HG02678 (cell line): ENCODE measurements around the gene GALK1.
"Not testable (repeated sequence)": the region's sequence is repeated elsewhere in the genome, so short reads cannot be mapped to it uniquely, and the experiment has no call there.

Experiments
- ATAC-seq: cut with Tn5 transposase; IDR thresholded peaks from one replicate; pipeline ENCODE4 v1.9.1; 2021; ENCODE audit warnings: mild to moderate bottlenecking, moderate library complexity; ENCODE audit not compliant: unreplicated experiment

GALK1 gene

DNA sequence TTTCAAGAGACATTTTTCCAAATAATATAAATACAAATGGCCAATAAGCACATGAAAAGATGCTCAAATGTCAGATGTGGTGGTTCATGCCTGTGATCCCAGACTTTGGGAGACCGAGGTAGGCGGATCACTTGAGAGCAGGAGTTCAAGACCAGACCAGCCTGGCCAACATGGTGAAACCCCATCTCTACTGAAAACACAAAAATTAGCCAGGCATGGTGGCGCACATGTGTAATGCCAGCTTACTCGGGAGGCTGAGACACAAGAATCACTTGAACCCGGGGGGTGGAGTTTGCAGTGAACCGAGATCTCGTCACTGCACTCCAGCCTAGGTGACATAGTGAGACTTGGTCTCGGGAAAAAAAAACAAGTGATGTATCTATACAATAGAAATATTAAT, 2.9 kb upstream of the GALK1 start:
- no peak for ATAC-seq

DNA sequence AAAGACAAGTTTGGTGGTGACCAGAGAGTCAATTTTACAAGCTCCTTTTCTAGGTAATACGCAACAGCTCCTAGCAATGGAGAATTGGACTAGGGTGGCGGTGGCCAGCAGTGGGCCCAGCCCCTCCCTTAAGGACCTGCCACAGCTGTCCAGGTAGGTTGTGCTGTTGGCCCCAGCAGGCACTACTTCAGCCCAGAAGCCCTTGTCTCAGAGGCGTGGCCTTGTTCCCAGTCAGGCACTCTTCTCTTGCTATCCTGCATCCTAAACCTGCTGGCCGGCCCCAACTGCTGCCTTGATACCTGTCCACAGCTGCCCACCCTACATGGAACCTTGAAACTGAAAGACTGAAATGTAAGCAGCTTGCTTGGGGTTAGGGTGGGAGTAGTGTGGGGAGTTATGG, 989 bp upstream of the GALK1 start:
- ATAC-seq, result no peak

- no peak for ATAC-seq
These were observed 628 bp downstream of the GALK1 start for GRCh38 chr17:75764417-75764710.

DNA sequence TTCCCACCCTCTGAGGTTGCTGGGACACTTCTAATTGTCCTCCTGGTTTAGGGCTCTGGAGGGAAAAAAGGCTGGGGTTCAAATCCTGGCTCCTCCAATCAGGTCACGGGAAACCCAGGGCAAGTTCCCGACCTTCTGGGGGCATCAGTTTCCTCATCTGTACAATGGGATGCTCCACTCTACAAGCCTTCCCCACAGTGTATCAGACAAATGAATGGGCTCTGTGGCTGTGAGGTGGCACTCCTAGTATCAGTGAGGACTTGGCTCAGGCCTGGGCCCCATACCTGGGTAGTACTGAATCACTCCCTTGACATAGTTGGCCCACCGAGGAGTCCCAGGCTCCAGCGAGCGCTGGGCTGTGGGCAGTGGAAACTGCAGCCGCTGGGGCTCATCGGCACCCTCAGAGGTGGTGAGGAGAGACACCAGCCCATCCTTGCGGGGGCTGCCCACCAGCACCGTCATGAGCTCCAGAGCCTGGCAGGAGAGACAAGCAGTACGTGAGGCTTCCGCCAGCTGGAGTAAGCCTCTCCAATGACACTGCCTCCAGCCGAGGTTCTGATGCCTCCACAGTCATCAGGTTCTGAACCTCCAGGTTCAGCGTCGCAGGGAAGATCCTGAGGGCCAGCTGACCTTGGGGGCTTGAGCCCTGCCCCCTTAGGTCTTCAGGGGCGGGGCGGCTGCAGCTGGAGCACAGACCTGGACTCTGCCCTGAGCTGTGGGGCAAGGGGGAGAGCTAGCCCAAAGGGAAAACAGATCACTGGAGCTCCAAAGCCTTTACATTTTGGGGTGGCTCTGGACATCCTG, 1.2 kb downstream of the GALK1 start:
- no peak for ATAC-seq

DNA sequence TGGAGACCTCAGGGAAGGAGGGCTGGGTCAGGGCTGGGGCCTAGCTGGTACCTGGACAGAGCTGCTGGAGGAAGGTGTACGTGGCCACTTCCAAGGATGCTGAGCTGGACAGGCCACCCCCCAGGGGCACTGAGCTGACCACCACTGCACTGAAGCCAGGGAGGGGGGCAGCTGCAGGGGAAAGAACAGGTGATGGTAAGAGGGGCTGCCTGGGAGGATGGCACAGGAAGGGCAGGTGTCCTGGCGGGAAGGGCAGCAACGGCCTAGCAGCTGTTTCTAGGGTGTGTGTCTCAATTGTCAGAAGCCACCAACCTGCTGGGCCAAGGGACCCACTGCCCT, 1.8 kb downstream of the GALK1 start:
- no peak for ATAC-seq

DNA sequence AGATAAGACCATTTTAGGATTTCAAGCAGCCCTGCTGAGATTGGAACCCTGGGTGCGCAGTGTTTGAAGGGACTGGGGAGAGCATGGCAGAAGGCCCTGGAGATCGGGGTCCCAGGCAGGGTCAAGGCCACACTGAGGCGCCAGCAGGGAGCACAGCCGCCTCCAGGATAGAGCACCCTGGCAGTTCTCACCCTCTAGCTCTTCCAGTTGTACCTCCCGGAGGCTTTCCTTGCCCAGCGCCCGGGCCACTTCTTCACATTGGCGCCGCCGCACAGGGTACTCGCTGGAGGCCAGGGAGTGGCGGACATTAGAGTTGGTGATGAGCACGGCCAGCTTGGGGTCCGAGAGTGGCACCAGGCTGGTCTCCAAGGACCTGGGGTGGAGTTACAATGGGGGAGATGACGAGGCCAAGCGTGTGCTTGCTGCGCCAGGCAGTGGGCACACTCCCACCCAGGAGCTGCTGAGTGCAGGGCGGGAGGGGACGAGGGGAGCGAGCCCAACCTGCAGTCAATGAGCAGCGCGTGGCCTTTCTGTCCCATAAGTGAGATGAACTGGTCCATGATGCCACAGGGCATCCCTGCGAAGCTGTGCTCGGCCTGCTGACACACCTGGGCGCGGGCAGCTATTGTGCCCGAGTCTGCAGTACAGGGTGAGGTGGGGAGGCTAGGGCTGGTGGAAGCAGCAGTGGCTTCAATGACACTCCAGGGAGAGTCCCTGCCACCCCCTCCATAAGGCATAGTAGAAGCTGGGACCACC, 2.3 kb downstream of the GALK1 start:
- ATAC-seq, result no peak

DNA sequence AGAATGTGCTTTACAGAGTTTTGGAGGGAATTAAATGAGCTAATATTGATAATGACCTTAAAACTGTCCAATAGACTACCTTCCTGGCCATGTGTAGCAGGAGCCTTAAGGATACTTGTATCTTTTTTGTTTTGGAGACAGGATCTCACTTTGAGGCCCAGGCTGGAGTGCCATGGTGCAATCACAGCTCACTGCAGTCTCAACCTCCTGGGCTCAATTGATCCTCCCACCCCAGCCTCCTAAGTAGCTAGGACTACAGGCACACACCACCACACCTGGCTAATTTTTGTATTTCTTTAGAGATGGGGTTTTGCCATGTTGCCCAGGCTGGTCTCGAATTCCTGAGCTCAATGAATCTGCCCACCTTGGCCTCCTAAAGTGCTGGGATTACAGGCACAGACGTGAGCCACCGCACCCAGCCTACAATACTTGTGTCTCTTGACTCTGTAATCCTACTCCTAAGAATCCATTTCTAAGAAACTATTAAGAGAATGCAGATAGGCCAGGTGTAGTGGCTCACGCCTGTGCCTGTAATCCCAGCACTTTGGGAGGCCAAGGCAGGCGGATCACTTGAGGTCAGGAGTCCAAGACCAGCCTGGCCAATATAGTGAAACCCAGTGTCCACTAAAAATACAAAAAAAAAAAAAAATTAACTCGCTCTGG, 4.9 kb downstream of the GALK1 start:
- ATAC-seq, result not testable (repeated sequence)

DNA sequence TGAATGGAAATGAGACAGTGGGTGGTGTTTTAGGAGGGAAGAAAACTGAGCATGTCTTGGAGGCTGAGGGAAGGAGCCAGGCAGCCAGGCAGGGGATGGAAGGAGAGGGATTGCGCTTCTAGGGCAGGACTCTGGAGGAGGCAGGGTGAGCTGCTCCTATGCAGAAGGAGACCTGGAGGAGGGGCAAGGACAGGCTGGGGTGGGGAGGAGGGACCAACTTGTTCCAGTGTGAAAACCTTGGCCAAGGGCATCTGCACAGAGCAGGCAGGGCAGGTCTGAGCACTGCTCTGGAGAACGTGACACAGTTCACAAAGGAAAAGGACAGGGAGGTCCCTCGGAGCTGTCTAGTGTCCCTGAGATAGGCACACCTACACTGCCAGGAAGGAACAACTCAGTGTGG, 5.5 kb downstream of the GALK1 start:
- no peak for ATAC-seq

GRCh38 chr17:75758131-75758905, 6.7 kb downstream of the GALK1 start:
- no peak for ATAC-seq

GRCh38 chr17:75757086-75757681, 7.8 kb downstream of the GALK1 start:
- ATAC-seq, result no peak

DNA sequence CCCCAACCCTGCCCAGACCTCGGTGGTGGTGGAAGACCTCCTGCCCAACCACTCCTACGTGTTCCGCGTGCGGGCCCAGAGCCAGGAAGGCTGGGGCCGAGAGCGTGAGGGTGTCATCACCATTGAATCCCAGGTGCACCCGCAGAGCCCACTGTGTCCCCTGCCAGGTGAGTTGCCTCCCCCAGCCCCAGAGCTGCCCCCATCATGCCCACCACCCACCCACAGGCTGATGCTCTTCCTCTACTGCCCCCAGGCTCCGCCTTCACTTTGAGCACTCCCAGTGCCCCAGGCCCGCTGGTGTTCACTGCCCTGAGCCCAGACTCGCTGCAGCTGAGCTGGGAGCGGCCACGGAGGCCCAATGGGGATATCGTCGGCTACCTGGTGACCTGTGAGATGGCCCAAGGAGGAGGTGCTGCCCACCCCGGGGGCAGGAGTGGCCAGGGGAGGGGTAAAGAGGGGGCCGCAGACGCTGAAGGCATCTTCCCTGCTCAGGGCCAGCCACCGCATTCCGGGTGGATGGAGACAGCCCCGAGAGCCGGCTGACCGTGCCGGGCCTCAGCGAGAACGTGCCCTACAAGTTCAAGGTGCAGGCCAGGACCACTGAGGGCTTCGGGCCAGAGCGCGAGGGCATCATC, 8.4 kb downstream of the GALK1 start:
- ATAC-seq, result no peak

GRCh38 chr17:75755990-75756389, 9.0 kb downstream of the GALK1 start:
- ATAC-seq, result no peak

DNA sequence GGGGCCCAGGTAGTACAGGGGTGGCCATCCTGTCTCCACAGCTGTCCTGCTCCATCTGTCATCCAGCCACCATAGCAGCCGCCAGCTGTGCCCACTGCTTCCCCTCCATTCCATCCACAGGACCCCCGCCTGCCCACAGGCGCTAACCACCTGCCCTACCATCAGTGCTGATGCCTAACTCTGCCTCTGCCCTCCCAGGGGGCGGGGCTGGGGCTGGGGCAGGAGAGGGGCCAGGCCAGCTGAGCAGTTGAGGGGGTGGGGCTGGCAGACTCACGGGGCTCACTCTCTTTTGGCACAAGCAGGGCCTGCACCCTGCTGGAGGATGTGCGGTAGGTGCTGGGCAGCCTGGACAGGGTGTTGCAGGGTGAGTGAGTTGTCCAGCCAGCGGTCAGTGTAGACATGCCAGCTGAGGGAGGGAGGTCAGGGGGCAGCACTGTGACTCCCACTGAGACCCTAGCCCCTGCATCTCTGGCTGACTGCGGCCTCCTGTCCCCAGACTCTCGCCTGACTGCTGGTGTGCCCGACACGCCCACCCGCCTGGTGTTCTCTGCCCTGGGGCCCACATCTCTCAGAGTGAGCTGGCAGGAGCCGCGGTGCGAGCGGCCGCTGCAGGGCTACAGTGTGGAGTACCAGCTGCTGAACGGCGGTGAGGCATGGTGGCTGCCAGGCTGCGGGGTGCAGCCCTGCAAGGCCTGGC, 9.6 kb downstream of the GALK1 start:
- ATAC-seq, result no peak

DNA sequence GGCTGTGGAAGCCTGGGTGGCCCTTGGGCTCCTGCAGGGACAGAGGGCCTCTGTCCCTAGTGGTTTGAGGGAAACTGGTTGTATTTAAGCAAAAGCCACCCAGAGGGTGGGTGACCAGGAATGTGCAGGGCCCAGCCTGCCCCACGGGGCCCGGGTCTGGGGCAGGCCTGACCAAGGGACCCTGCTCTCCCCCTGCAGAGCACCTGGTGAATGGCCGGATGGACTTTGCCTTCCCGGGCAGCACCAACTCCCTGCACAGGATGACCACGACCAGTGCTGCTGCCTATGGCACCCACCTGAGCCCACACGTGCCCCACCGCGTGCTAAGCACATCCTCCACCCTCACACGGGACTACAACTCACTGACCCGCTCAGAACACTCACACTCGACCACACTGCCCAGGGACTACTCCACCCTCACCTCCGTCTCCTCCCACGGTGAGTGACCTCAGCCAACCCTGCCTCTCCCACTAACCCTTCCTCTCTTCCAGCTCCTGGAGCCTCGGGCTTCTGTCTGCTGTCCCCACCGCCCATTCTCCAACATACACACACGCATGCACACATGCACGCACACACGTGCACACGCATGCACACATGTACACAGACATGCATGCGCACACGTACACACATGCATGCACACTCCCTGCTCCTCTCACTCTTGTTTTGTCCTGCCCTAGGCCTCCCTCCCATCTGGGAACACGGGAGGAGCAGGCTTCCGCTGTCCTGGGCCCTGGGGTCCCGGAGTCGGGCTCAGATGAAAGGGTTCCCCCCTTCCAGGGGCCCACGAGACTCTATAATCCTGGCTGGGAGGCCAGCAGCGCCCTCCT, 10.4 kb downstream of the GALK1 start:
- no peak for ATAC-seq

- peak; percentile 59 for ATAC-seq
These were observed 11.2 kb downstream of the GALK1 start for GRCh38 chr17:75753514-75754377.

DNA sequence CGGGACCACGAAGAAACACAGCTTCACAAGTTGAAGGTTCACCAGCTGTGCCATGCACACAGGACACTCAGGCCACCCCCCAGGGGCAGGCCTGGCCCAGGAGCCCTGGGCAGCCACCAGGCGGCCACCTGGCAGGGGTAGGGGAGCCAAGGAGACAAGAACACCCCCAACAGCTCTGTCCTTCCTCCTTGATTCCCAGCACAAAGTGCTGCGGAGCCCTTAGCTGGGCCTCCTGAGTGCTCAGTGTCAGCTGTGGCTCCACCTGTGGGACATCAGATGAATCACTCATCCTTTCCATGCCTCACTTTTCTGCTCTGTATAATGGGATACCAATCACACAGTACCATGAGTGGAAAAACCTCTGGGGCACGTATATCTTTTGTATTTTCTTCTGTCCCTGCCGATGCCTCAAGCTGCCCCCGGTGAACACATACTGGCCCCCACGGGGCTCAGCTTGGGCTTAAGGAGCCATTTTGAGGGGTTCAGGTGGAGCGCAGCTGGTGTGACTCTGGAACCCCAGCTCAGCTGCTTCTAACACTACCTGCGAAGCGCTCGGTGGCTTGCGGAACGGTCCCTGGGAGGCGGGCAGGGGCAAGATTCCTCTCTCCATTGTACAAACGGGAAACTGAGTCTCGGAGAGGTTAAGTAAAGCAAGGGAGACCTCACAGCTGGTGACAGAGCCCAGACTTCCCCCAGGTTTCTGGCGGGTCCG, 12.0 kb downstream of the GALK1 start:
- no peak for ATAC-seq

GRCh38 chr17:75752405-75752709, 12.6 kb downstream of the GALK1 start:
- ATAC-seq, result no peak
